Subcutaneous abdominal adipose tissue (tissue), 5 donors: ENCODE measurements around the gene PRIMA1.
A peak's percentile ranks its signal among the peaks of the same experiment; 100 is the strongest.

Source experiments
- H3K27ac ChIP-seq: one replicate; pipeline ENCODE4 v1.7.0; 2013; ENCODE audit warnings: low read depth, mild to moderate bottlenecking, inconsistent platforms, low read length, moderate library complexity
- H3K27me3 ChIP-seq, 5 donors: one replicate each; pipeline ENCODE4 v1.7.0; 2013; ENCODE audit warnings: low read length in 5 of 5, inconsistent platforms in 1 of 5; ENCODE audit not compliant: control insufficient read depth in 5 of 5, insufficient read depth in 4 of 5
- H3K36me3 ChIP-seq, 5 donors: one replicate each; pipeline ENCODE4 v1.7.0; 2013; ENCODE audit warnings: low read length in 5 of 5; ENCODE audit not compliant: control insufficient read depth in 5 of 5, insufficient read depth in 5 of 5
- H3K4me1 ChIP-seq, 5 donors: one replicate each; pipeline ENCODE4 v1.7.0; 2013; ENCODE audit warnings: low read length in 5 of 5, mild to moderate bottlenecking in 3 of 5, moderate library complexity in 1 of 5; ENCODE audit not compliant: control insufficient read depth in 5 of 5, insufficient read depth in 5 of 5
- H3K4me3 ChIP-seq, 5 donors: one replicate each; pipeline ENCODE4 v1.7.0; 2013; ENCODE audit warnings: low read length in 5 of 5, low read depth in 1 of 5
- H3K9ac ChIP-seq, 5 donors: one replicate each; pipeline ENCODE4 v1.7.0; 2013; ENCODE audit warnings: low read length in 5 of 5, mild to moderate bottlenecking in 4 of 5, moderate library complexity in 3 of 5
- H3K9me3 ChIP-seq, 5 donors: one replicate each; pipeline ENCODE4 v1.7.0; 2013; ENCODE audit warnings: low read length in 5 of 5; ENCODE audit not compliant: control insufficient read depth in 5 of 5
- donor health status: healthy.
- donor health status: healthy.
- donor health status: healthy.
- donor health status: healthy.
- donor health status: healthy.

PRIMA1 gene

DNA sequence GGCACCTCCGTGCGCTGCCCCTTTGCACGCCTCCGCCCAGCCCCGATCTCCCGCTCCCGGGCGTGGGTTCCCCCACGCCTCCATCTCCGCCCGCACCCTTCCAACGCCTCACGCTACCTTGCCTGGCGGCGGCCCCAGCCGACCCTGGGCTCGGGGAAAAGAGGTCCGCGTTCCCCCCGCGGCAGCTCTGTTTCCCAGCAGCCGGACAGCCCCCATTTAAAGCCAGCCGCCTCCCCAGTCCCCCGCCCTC lies at the start of gene PRIMA1:
Gene PRIMA1, minus strand, starts transcription at position 193 of the 250 bp plus-strand sequence. CDS start 767 bp downstream, outside the sequence.
- Histone ChIP-seq H3K27me3 (peaks cover 3 to 32% (median 3%) of the 10 kb centered on the region in 5 donors), H3K27ac (no peak within 1 kb of the TSS), H3K4me3 (peak within 1 kb of the TSS in 4 of 5 donors; percentile 41 to 69 (median 56)), H3K36me3 (no peaks in the 10 kb centered on the region), H3K4me1 (peaks cover 2 to 17% (median 14%) of the 10 kb centered on the region in 5 donors), H3K9me3 (no peaks in the 10 kb centered on the region), H3K9ac (peak within 1 kb of the TSS in 1 of 5 donors; percentile 32)

- Histone ChIP-seq H3K36me3 (no peaks in the 10 kb centered on the region), H3K4me3 (no peak overlapping the region), H3K9ac (no peak overlapping the region), H3K9me3 (no peaks in the 10 kb centered on the region), H3K4me1 (peaks cover 0 to 1% (median 0%) of the 10 kb centered on the region in 5 donors), H3K27me3 (peaks cover 3 to 11% (median 7%) of the 10 kb centered on the region in 5 donors), H3K27ac (no peak overlapping the region)
Measured at GRCh38 chr14:93834699-93835371, 46.5 kb upstream of the PRIMA1 start.

GRCh38 chr14:93832665-93833064 lies 44.4 kb upstream of the PRIMA1 start:
- H3K4me3 ChIP-seq = no peak overlapping the region
- no peaks in the 10 kb centered on the region for H3K9me3 ChIP-seq
- H3K36me3 ChIP-seq = no peaks in the 10 kb centered on the region
- no peak overlapping the region for H3K9ac ChIP-seq
- H3K4me1 ChIP-seq = peaks cover 0 to 1% (median 0%) of the 10 kb centered on the region in 5 donors
- H3K27me3 ChIP-seq = peaks cover 3 to 11% (median 7%) of the 10 kb centered on the region in 5 donors
- no peak overlapping the region for H3K27ac ChIP-seq

- H3K9me3 ChIP-seq = no peaks in the 10 kb centered on the region
- H3K4me1 ChIP-seq = peaks cover 0 to 1% (median 0%) of the 10 kb centered on the region in 5 donors
- no peaks in the 10 kb centered on the region for H3K36me3 ChIP-seq
- peaks cover 2 to 9% (median 7%) of the 10 kb centered on the region in 5 donors for H3K27me3 ChIP-seq
- H3K4me3 ChIP-seq = no peak overlapping the region
- H3K9ac ChIP-seq = no peak overlapping the region
- H3K27ac ChIP-seq = no peak overlapping the region
Measured at GRCh38 chr14:93832081-93832480, 43.8 kb upstream of the PRIMA1 start.

- Histone ChIP-seq H3K9me3 (no peaks in the 10 kb centered on the region), H3K27me3 (peaks cover 0 to 9% (median 5%) of the 10 kb centered on the region in 5 donors), H3K36me3 (no peaks in the 10 kb centered on the region), H3K4me3 (no peak overlapping the region), H3K4me1 (peaks cover 0 to 1% (median 0%) of the 10 kb centered on the region in 5 donors), H3K9ac (no peak overlapping the region), H3K27ac (no peak overlapping the region)
Measured at GRCh38 chr14:93830753-93831461, 42.6 kb upstream of the PRIMA1 start.

DNA sequence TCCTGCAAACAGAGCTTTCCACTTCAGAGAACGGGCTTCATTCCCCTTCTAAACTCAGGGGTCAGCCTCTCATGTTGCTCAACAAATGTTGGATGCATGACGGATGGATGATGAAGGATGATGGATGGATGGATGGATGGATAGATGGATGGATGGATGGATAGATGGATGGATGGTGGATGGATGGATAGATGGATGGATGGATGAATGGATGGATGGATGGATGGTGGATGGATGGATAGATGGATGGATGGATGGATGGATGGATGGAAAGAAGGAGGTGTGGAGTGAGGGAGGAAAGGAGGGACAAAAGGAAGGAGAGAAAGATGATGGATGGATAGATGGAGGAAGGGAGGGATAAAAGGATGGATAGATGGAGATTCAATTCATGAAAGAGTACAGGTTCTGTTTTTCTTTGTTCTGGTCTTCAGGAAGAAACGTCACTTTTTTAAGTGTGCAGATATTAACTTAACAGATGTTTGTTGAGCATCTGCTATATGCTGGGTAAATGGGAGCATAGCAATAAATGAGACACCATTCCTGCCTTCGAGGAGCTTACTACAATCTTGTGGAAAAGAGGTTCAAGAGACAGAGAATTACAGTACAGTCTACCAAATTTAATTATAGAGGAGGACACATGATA lies 41.7 kb upstream of the PRIMA1 start:
- no peak overlapping the region for H3K27ac ChIP-seq
- no peak overlapping the region for H3K9ac ChIP-seq
- H3K4me1 ChIP-seq = peaks cover 0 to 1% (median 0%) of the 10 kb centered on the region in 5 donors
- peaks cover 0 to 8% (median 6%) of the 10 kb centered on the region in 5 donors for H3K27me3 ChIP-seq
- no peak overlapping the region for H3K4me3 ChIP-seq
- H3K36me3 ChIP-seq = no peaks in the 10 kb centered on the region
- no peaks in the 10 kb centered on the region for H3K9me3 ChIP-seq

DNA sequence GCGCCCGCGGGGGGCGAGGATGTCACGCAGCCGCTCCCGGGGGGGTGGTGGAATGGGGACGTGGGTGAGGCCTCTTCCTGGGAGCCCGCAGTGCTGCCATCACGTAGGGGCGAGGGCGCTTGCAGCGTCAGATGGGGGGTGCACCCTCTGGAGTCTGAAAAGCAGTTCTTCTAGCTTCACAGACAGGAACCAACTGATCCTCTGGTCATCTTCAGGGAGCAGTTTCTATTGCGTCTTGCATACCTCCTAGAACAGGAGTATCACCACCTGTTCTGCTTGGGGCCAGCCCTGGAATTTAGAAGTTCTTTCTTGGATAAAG lies 36.9 kb upstream of the PRIMA1 start:
- Histone ChIP-seq H3K9me3 (no peaks in the 10 kb centered on the region), H3K9ac (no peak overlapping the region), H3K27me3 (peaks cover 12 to 24% (median 20%) of the 10 kb centered on the region in 5 donors), H3K36me3 (no peaks in the 10 kb centered on the region), H3K27ac (no peak overlapping the region), H3K4me1 (no peaks in the 10 kb centered on the region), H3K4me3 (no peak overlapping the region)

DNA sequence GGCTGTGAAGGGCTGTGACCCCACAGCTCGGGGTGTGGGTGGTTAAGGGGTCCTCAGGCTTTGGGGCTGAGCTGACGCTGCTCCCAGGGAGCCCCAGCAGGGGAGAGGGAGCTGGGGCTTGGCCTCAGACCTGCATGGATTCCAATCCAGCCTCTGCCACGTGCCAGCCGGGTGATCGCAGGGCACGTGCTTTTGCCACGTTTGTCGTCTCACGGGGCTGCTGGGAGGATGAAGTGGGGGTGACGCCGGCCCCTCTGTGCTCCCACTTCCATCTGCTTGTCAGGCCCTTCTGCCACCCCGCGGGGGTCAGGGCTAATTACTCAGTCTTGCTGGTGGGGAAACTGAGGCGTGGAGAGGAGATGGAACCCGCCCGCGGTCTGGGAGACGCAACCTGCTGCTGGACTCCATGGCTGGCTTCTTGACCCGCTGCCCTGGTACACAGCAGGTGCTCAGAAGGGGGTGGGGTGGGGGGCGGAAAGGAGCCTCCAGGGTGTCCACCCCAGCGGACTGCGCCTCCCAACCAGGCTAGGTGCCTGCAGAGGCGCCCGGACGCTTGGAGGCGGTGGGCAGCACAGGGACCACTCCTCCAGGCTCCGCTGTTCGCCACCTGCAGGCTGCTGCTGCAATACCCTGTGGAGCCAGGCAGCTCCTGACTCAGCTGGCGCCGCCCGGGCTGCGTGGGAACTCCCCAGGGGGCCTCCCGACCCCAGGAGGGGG lies 36.4 kb upstream of the PRIMA1 start:
- H3K27ac ChIP-seq = no peak overlapping the region
- H3K4me1 ChIP-seq = no peaks in the 10 kb centered on the region
- H3K9ac ChIP-seq = no peak overlapping the region
- H3K27me3 ChIP-seq = peaks cover 12 to 24% (median 20%) of the 10 kb centered on the region in 5 donors
- H3K4me3 ChIP-seq = no peak overlapping the region
- no peaks in the 10 kb centered on the region for H3K36me3 ChIP-seq
- no peaks in the 10 kb centered on the region for H3K9me3 ChIP-seq

DNA sequence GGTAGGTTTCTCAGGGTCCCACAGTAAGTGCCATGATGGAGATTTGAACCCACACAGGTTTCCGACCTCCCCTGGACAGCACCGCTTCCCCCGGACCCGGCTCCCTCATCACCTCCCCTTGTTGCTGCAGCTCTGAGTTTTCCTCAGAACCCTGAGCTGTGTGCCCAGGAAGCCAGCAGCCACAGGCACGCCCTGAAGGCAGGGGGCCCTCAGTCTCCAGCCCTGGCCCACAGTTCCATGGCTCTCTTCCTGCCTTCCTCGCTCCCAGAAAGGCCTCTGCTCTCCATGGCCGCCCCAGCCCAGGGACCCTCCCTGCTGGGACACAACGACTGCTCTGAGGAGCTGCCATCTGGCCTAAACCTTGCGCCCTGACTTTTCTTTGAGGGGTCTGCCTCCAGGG lies 35.8 kb upstream of the PRIMA1 start:
- no peaks in the 10 kb centered on the region for H3K36me3 ChIP-seq
- no peaks in the 10 kb centered on the region for H3K4me1 ChIP-seq
- H3K4me3 ChIP-seq = no peak overlapping the region
- no peak overlapping the region for H3K27ac ChIP-seq
- H3K9ac ChIP-seq = no peak overlapping the region
- H3K27me3 ChIP-seq = peaks cover 12 to 24% (median 20%) of the 10 kb centered on the region in 5 donors
- no peaks in the 10 kb centered on the region for H3K9me3 ChIP-seq
